B cell (primary cell): Measurements from ENCODE around the gene TMEM115.

Source experiments
- EZH2 ChIP-seq: IDR thresholded peaks from 2 replicates; pipeline ENCODE4 v1.6.1; 2012; ENCODE audit warnings: borderline replicate concordance, low read depth, mild to moderate bottlenecking, moderate library complexity, low read length; ENCODE audit not compliant: insufficient read depth, poor library complexity, severe bottlenecking
- TF ChIP-seq, protein P1 (sequence below): fragments of 200-600 bp; IDR thresholded peaks from one replicate; pipeline ENCODE4 v1.8.0; 2022; ENCODE audit warnings: antibody characterized with exemption, mild to moderate bottlenecking

DNA sequence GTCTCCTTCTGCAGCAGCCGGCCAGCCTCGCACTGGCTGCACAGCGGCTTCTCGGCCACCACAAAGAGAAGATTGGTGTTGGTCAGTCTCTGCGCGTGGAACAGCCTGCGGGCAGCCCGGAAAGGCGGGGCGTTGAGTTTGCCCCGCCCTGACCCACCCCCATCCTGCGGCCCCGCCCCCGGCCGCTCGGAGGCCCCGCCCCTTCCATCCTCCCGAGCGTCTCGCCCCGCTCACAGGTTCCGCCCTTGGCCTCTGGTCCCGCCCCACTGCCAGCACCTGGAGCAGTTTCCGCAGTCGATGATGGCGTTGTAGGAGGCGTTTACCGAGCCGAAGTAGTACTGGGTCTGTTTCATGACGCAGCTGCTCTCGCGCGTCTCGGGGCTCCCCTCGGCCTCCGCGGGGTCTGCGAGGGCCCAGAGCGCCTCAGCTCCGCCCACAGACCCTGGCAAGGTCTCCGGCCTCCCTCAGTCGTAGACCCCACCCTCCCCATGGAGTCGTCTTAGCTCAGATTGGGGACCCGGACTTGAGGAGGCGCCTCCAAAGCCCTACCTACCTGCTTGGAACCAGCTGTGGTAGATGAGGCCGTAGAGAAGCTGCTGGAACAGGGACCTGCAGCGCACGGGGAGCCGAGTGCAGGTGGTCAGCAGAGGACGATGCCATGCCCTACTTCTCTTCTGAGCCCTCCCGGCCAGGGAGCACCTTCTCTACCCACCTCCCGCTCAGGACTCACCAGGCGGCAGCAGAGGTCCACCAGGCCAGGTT is 5.9 kb upstream of the TMEM115 start:
- TF ChIP-seq, protein P1, sequence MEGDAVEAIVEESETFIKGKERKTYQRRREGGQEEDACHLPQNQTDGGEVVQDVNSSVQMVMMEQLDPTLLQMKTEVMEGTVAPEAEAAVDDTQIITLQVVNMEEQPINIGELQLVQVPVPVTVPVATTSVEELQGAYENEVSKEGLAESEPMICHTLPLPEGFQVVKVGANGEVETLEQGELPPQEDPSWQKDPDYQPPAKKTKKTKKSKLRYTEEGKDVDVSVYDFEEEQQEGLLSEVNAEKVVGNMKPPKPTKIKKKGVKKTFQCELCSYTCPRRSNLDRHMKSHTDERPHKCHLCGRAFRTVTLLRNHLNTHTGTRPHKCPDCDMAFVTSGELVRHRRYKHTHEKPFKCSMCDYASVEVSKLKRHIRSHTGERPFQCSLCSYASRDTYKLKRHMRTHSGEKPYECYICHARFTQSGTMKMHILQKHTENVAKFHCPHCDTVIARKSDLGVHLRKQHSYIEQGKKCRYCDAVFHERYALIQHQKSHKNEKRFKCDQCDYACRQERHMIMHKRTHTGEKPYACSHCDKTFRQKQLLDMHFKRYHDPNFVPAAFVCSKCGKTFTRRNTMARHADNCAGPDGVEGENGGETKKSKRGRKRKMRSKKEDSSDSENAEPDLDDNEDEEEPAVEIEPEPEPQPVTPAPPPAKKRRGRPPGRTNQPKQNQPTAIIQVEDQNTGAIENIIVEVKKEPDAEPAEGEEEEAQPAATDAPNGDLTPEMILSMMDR, result no peak
- no peak for TF ChIP-seq EZH2
